Osteocyte (in vitro differentiated cells): ENCODE results near the gene KREMEN1. TPM values are rescaled to one million over a fixed set of nuclear protein-coding genes. Genes with fewer than 3 reads are reported as not detected.

Experiments
- DNase-seq: peaks from one replicate; pipeline ENCODE4 v3.0.0; 2021; ENCODE audit warnings: mixed read lengths; ENCODE audit not compliant: unreplicated experiment; ENCODE audit errors: extremely low spot score
- H3K27ac Mint-ChIP-seq: one replicate; pipeline ENCODE4 v1.8.0; 2021; ENCODE audit warnings: mild to moderate bottlenecking, mixed read lengths; ENCODE audit not compliant: unreplicated experiment
- H3K27me3 Mint-ChIP-seq: one replicate; pipeline ENCODE4 v1.8.0; 2021; ENCODE audit warnings: mixed read lengths; ENCODE audit not compliant: unreplicated experiment
- H3K36me3 Mint-ChIP-seq: one replicate; pipeline ENCODE4 v1.8.0; 2021; ENCODE audit warnings: mixed read lengths; ENCODE audit not compliant: unreplicated experiment
- H3K4me1 Mint-ChIP-seq: one replicate; pipeline ENCODE4 v1.8.0; 2021; ENCODE audit warnings: mixed read lengths; ENCODE audit not compliant: unreplicated experiment
- H3K4me3 Mint-ChIP-seq: one replicate; pipeline ENCODE4 v1.8.0; 2021; ENCODE audit warnings: mild to moderate bottlenecking, moderate library complexity, mixed read lengths; ENCODE audit not compliant: unreplicated experiment
- H3K9me3 Mint-ChIP-seq: one replicate; pipeline ENCODE4 v1.8.0; 2021; ENCODE audit warnings: mixed read lengths; ENCODE audit not compliant: unreplicated experiment
- total RNA-seq: library from RNA; stranded (reverse); gene quantifications from 2 replicates; pipeline ENCODE4 v1.2.1, GENCODE V29; 2021
- TF ChIP-seq, protein P1 (sequence below): fragments of 200-600 bp; sonication (generic); IDR thresholded peaks from 2 replicates; pipeline ENCODE4 v1.5.0; 2021; ENCODE audit warnings: antibody characterized with exemption, mild to moderate bottlenecking, moderate library complexity

KREMEN1 gene
- total RNA-seq, 1 donor from 2014 or later = 2.9 TPM

DNA sequence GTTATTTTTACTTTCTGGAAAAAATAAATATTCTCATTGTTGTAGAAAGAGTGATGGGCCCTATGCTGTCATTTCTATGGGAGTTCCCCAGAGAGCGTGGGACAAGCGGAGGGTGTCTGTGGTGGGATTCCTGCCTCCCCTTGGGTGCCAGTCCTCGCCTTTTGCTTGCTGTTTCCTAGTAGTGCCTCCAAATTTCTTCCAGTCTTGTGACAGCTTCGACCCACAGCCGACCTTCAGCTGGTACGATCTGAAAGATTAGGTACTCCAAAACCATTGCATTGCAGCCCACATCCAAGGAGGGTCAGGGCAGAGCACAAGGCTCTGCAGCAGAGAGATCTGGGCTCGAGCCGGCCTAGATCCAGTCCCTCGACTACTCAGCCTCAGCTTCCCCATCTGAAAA, 73.9 kb downstream of the KREMEN1 start:
- H3K4me1 Mint-ChIP-seq = peaks cover 2% of the 10 kb centered on the region
- DNase-seq = no peak
- H3K27me3 Mint-ChIP-seq = peaks cover 18% of the 10 kb centered on the region
- TF ChIP-seq, protein P1, sequence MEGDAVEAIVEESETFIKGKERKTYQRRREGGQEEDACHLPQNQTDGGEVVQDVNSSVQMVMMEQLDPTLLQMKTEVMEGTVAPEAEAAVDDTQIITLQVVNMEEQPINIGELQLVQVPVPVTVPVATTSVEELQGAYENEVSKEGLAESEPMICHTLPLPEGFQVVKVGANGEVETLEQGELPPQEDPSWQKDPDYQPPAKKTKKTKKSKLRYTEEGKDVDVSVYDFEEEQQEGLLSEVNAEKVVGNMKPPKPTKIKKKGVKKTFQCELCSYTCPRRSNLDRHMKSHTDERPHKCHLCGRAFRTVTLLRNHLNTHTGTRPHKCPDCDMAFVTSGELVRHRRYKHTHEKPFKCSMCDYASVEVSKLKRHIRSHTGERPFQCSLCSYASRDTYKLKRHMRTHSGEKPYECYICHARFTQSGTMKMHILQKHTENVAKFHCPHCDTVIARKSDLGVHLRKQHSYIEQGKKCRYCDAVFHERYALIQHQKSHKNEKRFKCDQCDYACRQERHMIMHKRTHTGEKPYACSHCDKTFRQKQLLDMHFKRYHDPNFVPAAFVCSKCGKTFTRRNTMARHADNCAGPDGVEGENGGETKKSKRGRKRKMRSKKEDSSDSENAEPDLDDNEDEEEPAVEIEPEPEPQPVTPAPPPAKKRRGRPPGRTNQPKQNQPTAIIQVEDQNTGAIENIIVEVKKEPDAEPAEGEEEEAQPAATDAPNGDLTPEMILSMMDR = no peak
- no peaks in the 10 kb centered on the region for H3K9me3 Mint-ChIP-seq
- no peak overlapping the region for H3K4me3 Mint-ChIP-seq
- no peak overlapping the region for H3K27ac Mint-ChIP-seq
- H3K36me3 Mint-ChIP-seq = no peaks in the 10 kb centered on the region

DNA sequence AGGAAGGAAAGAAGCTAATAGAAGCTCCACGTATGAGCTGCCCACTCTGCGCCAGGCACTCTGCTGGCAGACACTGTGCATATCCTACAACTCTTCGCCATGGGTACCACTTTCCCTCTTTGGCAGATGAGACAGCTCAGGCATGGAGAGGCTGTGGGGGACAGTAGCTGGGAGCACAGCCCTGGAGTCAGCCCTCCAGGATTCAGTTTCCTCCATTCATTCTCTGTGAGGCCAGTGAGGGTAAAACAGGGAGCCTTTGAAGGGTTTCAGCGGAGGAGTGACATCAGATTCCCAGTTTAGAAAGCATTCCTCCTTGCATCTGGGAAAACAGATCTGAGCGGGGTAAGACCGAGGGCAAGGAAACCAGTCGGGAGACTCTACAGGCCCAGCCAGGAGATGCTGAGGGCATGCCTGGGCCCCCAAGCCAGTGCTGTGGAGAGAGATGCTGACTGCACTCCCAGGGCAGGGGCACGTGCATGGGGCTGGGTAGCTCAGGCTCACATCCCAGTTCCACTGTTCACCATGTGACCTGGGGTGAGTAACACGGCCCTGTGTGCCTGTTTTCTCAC, 74.6 kb downstream of the KREMEN1 start:
- no peak for DNase-seq
- TF ChIP-seq, protein P1 = no peak
- H3K9me3 Mint-ChIP-seq = no peaks in the 10 kb centered on the region
- no peak overlapping the region for H3K27ac Mint-ChIP-seq
- peaks cover 23% of the 10 kb centered on the region for H3K27me3 Mint-ChIP-seq
- peaks cover 2% of the 10 kb centered on the region for H3K4me1 Mint-ChIP-seq
- no peak overlapping the region for H3K4me3 Mint-ChIP-seq
- H3K36me3 Mint-ChIP-seq = no peaks in the 10 kb centered on the region

DNA sequence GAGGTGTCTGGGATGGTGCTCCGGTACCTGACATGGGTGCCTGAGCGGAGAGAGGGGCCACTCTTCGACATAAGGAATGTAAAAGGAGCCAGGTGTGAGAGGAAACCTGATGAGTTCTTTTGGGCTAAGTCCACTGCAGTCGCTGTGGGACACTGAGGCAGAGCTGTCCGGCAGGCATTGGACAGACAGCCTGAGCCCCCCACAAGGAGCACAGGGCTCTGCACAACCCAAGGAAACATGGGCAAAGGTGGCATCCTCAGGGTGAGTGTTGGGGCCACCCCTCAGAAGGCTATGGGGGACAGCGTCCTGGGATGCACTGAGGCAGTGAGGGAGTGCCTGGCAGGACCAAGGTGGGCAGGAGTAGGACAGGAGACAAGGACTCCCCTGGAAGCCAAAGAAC, 75.2 kb downstream of the KREMEN1 start:
- Mint-ChIP-seq H3K9me3 (no peaks in the 10 kb centered on the region), H3K4me1 (peaks cover 2% of the 10 kb centered on the region), H3K4me3 (no peak overlapping the region), H3K27ac (no peak overlapping the region), H3K36me3 (no peaks in the 10 kb centered on the region), H3K27me3 (peaks cover 26% of the 10 kb centered on the region)
- DNase-seq = no peak
- TF ChIP-seq, protein P1 = no peak

DNA sequence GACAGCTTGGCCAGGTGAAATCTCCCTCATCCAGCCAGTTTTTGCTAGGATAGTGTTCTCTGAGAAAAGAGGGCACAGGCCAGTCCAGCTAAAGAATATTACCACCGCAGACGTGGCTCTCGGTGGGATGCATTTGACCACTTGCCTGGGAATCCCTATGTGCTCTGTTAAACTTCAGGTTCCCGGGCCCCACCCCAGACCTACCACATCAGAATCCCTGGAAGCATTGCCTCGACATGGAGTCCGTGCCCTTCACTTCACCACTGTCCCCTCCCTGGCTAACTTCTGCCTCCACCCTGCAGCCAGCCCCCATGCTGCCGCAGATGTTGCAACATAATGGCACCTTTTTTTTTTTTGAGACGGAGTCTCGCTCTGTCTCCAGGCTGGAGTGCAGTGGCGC, 76.0 kb downstream of the KREMEN1 start:
- no peak overlapping the region for H3K27ac Mint-ChIP-seq
- TF ChIP-seq, protein P1 = no peak
- peaks cover 2% of the 10 kb centered on the region for H3K4me1 Mint-ChIP-seq
- no peaks in the 10 kb centered on the region for H3K9me3 Mint-ChIP-seq
- no peak for DNase-seq
- no peak overlapping the region for H3K4me3 Mint-ChIP-seq
- no peaks in the 10 kb centered on the region for H3K36me3 Mint-ChIP-seq
- peaks cover 30% of the 10 kb centered on the region for H3K27me3 Mint-ChIP-seq

DNA sequence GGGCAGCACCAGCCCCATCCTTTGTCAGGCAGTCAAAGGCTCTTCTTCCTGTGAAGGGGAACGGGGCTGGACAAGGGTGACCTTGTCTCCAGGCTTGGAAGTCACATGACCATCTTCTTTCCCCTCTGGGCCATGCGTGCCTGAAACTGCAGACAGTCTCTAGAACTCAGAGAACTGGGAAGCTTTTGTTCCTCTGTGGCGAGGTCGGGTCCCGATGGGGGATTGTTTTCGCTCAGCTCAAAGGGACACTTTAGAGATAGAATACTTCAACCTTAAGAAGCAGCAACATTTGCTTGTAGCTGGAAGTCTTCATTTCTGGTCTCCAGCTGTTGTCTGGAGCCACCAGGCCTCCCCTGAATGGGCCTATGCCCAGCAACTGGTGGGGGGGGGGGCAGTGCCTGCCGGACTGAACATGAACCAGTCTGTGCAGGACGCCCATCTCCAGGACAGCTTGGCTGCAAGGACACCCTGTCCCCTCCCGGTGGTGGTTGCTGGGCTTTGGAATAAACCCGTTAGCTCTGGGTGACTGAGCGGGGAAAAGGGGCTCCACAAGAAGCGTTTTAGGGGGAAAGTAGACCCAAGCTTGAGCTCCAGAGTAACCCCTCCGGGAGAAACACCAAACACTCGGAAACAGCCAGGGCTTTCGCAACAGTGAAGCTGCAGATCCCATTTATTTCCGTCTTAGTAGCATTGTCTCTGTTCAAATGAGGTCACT, 77.2 kb downstream of the KREMEN1 start:
- no peaks in the 10 kb centered on the region for H3K36me3 Mint-ChIP-seq
- H3K27me3 Mint-ChIP-seq = peaks cover 35% of the 10 kb centered on the region
- no peak overlapping the region for H3K4me3 Mint-ChIP-seq
- peaks cover 5% of the 10 kb centered on the region for H3K4me1 Mint-ChIP-seq
- no peak overlapping the region for H3K27ac Mint-ChIP-seq
- DNase-seq = no peak
- no peaks in the 10 kb centered on the region for H3K9me3 Mint-ChIP-seq
- TF ChIP-seq, protein P1 = no peak
